ENCODE results near the gene GNMT. TPM values are rescaled to one million over a fixed set of nuclear protein-coding genes. Genes with fewer than 3 reads are reported as not detected.
"Not testable (repeated sequence)": the region's sequence is repeated elsewhere in the genome, so short reads cannot be mapped to it uniquely, and the experiment has no call there.

Gene GNMT
- total RNA-seq, 1 donor from 2014 or later, result 0.97 TPM

GRCh38 chr6:42938987-42939809, 21.4 kb upstream of the GNMT start:
- intact Hi-C loops (cut with DNase I), result no loop called here
- no peak for DNase-seq (ENCODE audit: missing footprints)
- peak; percentile 32 for ATAC-seq

GRCh38 chr6:42939810-42940167, 20.8 kb upstream of the GNMT start:
- DNase-seq (ENCODE audit: missing footprints) (no peak), ATAC-seq (no peak)
- intact Hi-C loops (cut with DNase I), result no loop called here

DNA sequence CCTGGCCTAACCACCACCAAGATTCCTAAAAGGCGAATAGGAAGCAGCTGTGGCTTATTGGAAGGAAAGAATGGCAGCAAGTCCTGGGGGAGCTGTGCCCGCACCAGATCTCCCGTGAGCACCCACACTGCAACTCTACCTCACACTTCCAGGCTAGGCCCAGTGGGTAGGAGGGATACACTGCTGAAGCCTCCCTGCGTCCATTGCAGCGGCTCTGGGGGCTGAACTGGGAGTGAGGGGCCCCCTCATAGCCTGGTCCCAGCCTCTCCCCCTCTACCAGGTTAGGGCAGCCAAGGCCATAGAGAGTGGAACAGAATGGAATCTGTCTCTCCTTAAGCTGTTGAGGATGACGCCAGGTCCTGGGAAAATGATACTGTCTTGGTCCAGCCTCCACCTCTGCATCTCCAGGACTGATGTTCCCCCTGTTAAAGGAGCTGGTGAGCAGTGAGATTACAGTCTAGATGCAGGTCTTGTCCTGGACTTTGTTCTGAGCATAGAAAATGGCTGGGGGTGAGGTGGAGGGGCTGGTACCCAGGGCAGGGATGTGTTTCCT, 20.0 kb upstream of the GNMT start:
- DNase-seq (ENCODE audit: missing footprints) (no peak), ATAC-seq (no peak)
- intact Hi-C loops (cut with DNase I), result no loop called here

GRCh38 chr6:42941356-42941755, 19.2 kb upstream of the GNMT start:
- intact Hi-C loops (cut with DNase I); DNase-seq (ENCODE audit: missing footprints); ATAC-seq: not testable (repeated sequence)

- DNase-seq (ENCODE audit: missing footprints) (no peak), ATAC-seq (no peak)
- intact Hi-C loops (cut with DNase I), result no loop called here
Observed at GRCh38 chr6:42942444-42942843, 18.1 kb upstream of the GNMT start.

- ATAC-seq (no peak), DNase-seq (ENCODE audit: missing footprints) (no peak)
- intact Hi-C loops (cut with DNase I), result no loop called here
Observed at GRCh38 chr6:42947950-42948349, 12.6 kb upstream of the GNMT start.

DNA sequence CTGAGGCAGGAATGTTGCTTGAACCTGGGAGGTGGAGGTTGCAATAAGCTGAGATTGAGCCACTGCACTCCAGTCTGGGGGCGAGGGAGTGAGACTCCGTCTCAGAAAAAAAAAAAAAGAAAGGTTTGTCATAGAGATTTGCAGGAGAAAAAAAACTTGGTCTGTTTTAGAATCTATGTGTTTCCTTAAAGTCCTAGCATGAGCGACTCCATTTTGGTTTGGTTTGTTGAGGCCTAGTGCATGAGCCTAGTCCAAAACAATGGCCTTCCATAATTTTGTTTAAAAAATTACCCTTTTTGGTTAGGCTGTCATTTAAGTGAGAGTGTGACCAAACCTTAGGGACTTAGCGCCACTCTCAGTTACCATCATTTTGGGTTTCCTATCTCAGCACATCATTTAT, 8.2 kb upstream of the GNMT start:
- intact Hi-C loops (cut with DNase I), result no loop called here
- DNase-seq (ENCODE audit: missing footprints) (no peak), ATAC-seq (no peak)

- ATAC-seq; intact Hi-C loops (cut with DNase I); DNase-seq (ENCODE audit: missing footprints): not testable (repeated sequence)
Observed at GRCh38 chr6:42954405-42954804, 6.1 kb upstream of the GNMT start.

- ATAC-seq, result no peak
- intact Hi-C loops (cut with DNase I), result no loop called here
- no peak for DNase-seq (ENCODE audit: missing footprints)
Observed at GRCh38 chr6:42958125-42958524, 2.4 kb upstream of the GNMT start.

DNA sequence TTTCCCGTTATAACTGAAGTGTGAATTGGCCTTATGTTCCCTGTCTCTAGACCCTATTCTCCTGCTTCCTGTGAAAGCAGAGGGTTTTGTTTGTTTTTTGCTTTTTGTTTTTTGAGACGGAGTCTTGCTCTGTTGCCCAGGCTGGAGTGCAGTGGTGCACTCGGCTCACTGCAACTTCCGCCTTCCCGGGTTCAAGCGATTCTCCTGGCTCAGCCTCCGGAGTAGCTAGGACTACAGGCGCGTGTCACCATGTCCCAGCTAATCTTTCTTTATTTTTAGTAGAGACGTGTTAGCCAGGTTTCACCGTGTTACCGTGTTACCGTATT, 674 bp upstream of the GNMT start:
- ATAC-seq (no peak), DNase-seq (ENCODE audit: missing footprints) (no peak)
- intact Hi-C loops (cut with DNase I), result no loop called here

GRCh38 chr6:42961020-42961470, 491 bp downstream of the GNMT start:
- DNase-seq (ENCODE audit: missing footprints) (no peak), ATAC-seq (no peak)
- intact Hi-C loops (cut with DNase I), result no loop called here

GRCh38 chr6:42962096-42962495, 1.5 kb downstream of the GNMT start:
- ATAC-seq (no peak), DNase-seq (ENCODE audit: missing footprints) (no peak)
- intact Hi-C loops (cut with DNase I), result no loop called here

DNA sequence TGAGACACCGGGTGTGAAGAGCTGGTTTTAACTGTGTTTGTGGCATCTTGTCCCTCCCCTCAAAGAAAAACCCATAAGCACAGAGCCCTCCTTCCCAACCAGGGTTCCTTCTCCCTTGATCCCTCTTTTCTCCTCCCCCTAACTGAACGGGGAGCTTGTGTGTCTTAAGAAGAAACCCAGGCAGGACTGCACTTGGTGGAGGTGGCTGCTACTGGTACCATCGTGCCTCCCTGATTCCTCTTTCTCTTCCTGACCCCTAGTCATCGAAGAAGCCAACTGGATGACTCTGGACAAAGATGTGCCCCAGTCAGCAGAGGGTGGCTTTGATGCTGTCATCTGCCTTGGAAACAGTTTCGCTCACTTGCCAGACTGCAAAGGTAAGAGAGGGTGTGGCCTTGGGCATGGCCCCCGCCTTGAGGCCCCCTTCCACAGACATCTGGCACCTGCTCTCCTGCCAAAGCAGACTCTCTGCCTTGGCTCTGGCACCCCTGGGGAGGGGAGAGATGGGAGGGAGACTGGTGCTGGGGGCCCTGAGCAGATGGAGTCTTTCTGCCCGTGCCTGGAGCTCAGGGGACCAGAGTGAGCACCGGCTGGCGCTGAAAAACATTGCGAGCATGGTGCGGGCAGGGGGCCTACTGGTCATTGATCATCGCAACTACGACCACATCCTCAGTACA, 2.1 kb downstream of the GNMT start:
- intact Hi-C loops (cut with DNase I), result no loop called here
- no peak for ATAC-seq
- DNase-seq (ENCODE audit: missing footprints), result no peak

DNA sequence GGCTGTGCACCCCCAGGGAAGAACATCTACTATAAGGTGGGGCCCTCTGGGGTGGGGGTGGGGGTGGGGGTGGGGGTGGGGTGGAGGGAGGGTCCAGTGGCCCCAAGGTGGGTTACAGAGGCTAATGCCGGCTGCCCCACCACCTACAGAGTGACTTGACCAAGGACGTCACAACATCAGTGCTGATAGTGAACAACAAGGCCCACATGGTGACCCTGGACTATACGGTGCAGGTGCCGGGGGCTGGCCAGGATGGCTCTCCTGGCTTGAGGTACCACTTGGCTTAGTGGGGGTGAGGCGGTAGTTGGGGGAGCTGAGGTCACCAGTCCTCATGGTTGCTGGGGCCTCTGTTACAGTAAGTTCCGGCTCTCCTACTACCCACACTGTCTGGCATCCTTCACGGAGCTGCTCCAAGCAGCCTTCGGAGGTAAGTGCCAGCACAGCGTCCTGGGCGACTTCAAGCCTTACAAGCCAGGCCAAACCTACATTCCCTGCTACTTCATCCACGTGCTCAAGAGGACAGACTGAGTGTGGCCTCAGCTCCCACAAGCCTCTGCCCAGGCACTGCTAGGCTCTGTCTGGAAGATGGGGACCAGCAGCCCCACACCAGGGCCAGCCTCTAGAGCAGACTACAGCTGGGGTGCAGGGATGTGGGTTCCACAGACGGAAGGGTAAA, 2.8 kb downstream of the GNMT start:
- intact Hi-C loops (cut with DNase I), result no loop called here
- no peak for ATAC-seq
- no peak for DNase-seq (ENCODE audit: missing footprints)

GRCh38 chr6:42963855-42964605, 3.5 kb downstream of the GNMT start:
- no peak for ATAC-seq
- intact Hi-C loops (cut with DNase I), result no loop called here

GRCh38 chr6:42966571-42966970, 6.0 kb downstream of the GNMT start:
- no peak for DNase-seq (ENCODE audit: missing footprints)
- intact Hi-C loops (cut with DNase I), result no loop called here
- ATAC-seq, result no peak

More at GRCh38 chr6:42963855-42964605, 3.5 kb downstream of the GNMT start:
- DNase-seq (ENCODE audit: missing footprints), result no peak

DNA sequence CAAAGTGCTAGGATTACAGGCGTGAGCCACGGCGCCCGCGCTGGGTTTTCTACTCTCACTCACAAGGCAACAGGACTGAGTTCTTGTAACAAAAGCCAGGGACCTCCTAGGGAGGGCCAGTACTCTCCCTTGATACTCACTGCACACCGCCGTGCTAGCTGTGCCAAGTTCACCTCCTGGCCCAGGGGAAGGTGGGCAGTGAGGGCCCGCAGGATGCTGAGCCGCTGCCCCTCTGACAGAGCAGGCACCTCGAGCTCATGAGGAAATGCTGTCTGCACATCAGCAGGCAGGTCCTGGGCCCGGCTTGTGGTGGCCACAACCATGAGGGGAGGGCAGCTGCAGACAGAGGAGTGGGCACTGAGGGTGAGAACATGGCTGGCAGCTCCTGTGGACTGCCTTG, 6.7 kb downstream of the GNMT start:
- DNase-seq (ENCODE audit: missing footprints) (no peak), ATAC-seq (no peak)
- intact Hi-C loops (cut with DNase I), result no loop called here

DNA sequence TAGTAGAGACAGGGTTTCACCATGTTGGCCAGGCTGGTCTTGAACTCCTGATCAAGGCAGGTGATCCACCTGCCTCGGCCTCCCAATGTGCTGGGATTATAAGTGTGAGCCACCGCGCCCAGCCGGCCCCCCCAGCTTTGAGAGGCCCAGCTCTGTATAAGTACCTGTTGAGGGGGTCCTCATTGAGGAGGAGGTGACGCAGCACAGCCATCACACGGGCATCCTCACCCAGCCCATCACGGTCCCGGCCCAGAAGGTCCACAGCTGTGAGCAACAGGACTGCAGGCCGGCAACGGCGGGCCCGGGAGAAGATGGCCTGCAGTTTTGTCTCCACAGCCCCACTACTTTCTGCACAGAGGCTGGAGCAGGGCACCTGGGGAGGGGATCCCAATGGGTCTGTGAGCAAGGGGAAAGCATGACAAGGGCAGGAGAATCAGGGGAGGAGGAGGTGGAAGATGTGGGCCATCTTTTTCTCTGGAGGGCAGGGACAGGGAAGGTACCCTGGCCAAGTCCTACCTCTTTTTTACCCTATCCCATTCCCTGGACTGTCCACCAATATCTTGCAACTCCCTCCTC, 7.7 kb downstream of the GNMT start:
- DNase-seq (ENCODE audit: missing footprints), result no peak
- no peak for ATAC-seq
- intact Hi-C loops (cut with DNase I), result no loop called here

- ATAC-seq (no peak), DNase-seq (ENCODE audit: missing footprints) (no peak)
- intact Hi-C loops (cut with DNase I), result no loop called here
Observed at GRCh38 chr6:42968783-42969182, 8.2 kb downstream of the GNMT start.
